Measurements from ENCODE around the gene PHF20. TPM values are rescaled to one million over a fixed set of nuclear protein-coding genes. Genes with fewer than 3 reads are reported as not detected.

Gene PHF20
- total RNA-seq, 1 donor from 2014 or later = 40.1 TPM

DNA sequence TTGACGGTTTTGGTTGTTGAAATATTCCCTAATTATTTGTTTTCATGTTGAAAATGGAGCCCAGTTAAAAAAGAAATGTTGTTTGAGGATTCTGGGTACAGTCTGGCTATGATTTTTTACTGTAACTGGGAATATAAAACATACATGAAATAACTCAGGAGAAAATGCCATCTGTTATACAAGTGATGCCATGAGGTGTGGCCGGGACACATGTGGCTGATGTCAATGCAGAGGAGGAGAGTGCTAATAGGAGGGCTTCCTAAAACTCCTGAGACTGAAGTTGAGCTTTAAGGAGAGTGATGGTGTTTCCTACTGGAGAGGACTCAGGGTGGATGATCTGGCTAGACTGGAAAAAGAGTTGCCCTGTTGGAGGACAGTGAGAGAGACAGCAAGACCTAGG lies 169.8 kb downstream of the PHF20 start:
- H4K20me1 ChIP-seq (ENCODE audit: insufficient read depth, low read length) = peaks cover 26% of the 10 kb centered on the region
- H3K9ac ChIP-seq (ENCODE audit: low read length) = no peak overlapping the region
- H3K9me3 ChIP-seq (ENCODE audit: insufficient read depth, low read depth, low read length) = no peaks in the 10 kb centered on the region
- no peak for FAIRE-seq
- H3K4me3 ChIP-seq (ENCODE audit: insufficient read depth, low read depth, low read length) = no peak overlapping the region
- H3K27ac ChIP-seq (ENCODE audit: low read depth, low read length) = no peak overlapping the region
- no peaks in the 10 kb centered on the region for H3K27me3 ChIP-seq (ENCODE audit: insufficient read depth, low read length)
- Mint-ChIP-seq H3K9me3 (ENCODE audit: unreplicated experiment) (no peaks in the 10 kb centered on the region), H3K4me3 (ENCODE audit: unreplicated experiment) (no peak overlapping the region), H3K36me3 (ENCODE audit: low read depth, unreplicated experiment) (peaks cover 19% of the 10 kb centered on the region), H3K27me3 (ENCODE audit: low read depth, unreplicated experiment) (no peaks in the 10 kb centered on the region), H3K27ac (ENCODE audit: unreplicated experiment) (no peak overlapping the region), H3K4me1 (ENCODE audit: low read depth, unreplicated experiment) (no peaks in the 10 kb centered on the region)
- H3K4me1 ChIP-seq (ENCODE audit: insufficient read depth, low read length) = no peaks in the 10 kb centered on the region
- TF ChIP-seq EZH2 (IDR thresholded peaks at IDR 0.05; ENCODE audit: insufficient read depth, low read length) = no peak
- DNase-seq (ENCODE audit: low read depth) = no peak
- H3K4me2 ChIP-seq (ENCODE audit: low read length) = no peak overlapping the region
- no peaks in the 10 kb centered on the region for H3K79me2 ChIP-seq (ENCODE audit: insufficient read depth, low read length)
- H2AFZ ChIP-seq (ENCODE audit: low read depth, low read length) = no peak overlapping the region
- H3K36me3 ChIP-seq (ENCODE audit: insufficient read depth, low read length) = peaks cover 10% of the 10 kb centered on the region

DNA sequence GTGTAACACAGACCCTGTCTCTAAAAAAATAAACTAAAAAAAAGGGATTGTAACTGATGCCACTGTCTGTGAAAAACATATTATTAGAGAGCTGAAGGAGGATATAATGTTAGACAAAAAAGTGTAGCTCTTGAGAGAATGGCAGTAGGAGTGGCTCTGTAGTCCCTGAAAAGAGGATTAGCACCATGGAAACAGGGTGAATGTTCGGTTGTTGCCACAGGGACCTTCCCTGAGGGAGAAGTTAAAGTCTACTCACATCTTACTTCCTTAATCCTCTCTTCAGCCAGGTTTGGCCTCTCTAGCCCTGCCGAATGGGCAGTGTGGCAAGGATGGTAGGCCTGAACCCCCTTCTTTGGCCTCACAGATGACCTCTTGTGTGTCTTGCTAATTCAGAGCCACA lies 170.4 kb downstream of the PHF20 start:
- H3K27ac Mint-ChIP-seq (ENCODE audit: unreplicated experiment) = no peak overlapping the region
- no peak overlapping the region for H3K27ac ChIP-seq (ENCODE audit: low read depth, low read length)
- DNase-seq (ENCODE audit: low read depth) = no peak

DNA sequence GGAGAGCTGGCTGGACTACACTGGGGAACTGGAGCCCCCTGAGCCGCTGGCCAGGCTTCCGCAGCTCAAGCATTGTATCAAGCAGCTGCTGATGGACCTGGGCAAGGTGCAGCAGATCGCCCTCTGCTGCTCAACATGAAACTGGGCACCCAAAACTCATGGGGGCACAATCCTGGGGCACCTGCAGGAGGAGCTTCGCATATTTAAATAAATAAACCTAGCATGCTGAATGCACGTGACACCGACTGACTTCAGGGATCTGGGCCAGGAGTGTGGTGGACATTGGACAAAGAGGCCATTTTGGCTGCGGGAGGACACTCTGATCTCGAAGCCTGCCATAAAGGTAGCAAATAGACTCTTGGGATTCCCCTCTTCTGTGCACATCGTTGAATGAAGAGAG lies 175.7 kb downstream of the PHF20 start:
- no peak overlapping the region for H2AFZ ChIP-seq (ENCODE audit: low read depth, low read length)
- no peak overlapping the region for H3K27ac Mint-ChIP-seq (ENCODE audit: unreplicated experiment)
- H3K27me3 ChIP-seq (ENCODE audit: insufficient read depth, low read length) = no peaks in the 10 kb centered on the region
- no peak overlapping the region for H3K9ac ChIP-seq (ENCODE audit: low read length)
- DNase-seq (ENCODE audit: low read depth) = no peak
- H3K4me1 ChIP-seq (ENCODE audit: insufficient read depth, low read length) = peaks cover 3% of the 10 kb centered on the region
- peaks cover 11% of the 10 kb centered on the region for H4K20me1 ChIP-seq (ENCODE audit: insufficient read depth, low read length)
- H3K79me2 ChIP-seq (ENCODE audit: insufficient read depth, low read length) = peaks cover 9% of the 10 kb centered on the region
- peaks cover 13% of the 10 kb centered on the region for H3K36me3 ChIP-seq (ENCODE audit: insufficient read depth, low read length)
- no peaks in the 10 kb centered on the region for H3K9me3 ChIP-seq (ENCODE audit: insufficient read depth, low read depth, low read length)
- no peak for FAIRE-seq
- H3K27ac ChIP-seq (ENCODE audit: low read depth, low read length) = no peak overlapping the region
- TF ChIP-seq, protein P1, sequence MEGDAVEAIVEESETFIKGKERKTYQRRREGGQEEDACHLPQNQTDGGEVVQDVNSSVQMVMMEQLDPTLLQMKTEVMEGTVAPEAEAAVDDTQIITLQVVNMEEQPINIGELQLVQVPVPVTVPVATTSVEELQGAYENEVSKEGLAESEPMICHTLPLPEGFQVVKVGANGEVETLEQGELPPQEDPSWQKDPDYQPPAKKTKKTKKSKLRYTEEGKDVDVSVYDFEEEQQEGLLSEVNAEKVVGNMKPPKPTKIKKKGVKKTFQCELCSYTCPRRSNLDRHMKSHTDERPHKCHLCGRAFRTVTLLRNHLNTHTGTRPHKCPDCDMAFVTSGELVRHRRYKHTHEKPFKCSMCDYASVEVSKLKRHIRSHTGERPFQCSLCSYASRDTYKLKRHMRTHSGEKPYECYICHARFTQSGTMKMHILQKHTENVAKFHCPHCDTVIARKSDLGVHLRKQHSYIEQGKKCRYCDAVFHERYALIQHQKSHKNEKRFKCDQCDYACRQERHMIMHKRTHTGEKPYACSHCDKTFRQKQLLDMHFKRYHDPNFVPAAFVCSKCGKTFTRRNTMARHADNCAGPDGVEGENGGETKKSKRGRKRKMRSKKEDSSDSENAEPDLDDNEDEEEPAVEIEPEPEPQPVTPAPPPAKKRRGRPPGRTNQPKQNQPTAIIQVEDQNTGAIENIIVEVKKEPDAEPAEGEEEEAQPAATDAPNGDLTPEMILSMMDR (IDR thresholded peaks at IDR 0.05; ENCODE audit: insufficient read depth, low read depth, low read length) = no peak
- no peak for TF ChIP-seq EZH2 (IDR thresholded peaks at IDR 0.05; ENCODE audit: insufficient read depth, low read length)
- H3K9me3 Mint-ChIP-seq (ENCODE audit: unreplicated experiment) = no peaks in the 10 kb centered on the region
- H3K27me3 Mint-ChIP-seq (ENCODE audit: low read depth, unreplicated experiment) = no peaks in the 10 kb centered on the region
- H3K4me3 ChIP-seq (ENCODE audit: insufficient read depth, low read depth, low read length) = no peak overlapping the region
- peaks cover 4% of the 10 kb centered on the region for H3K4me1 Mint-ChIP-seq (ENCODE audit: low read depth, unreplicated experiment)
- H3K4me3 Mint-ChIP-seq (ENCODE audit: unreplicated experiment) = no peak overlapping the region
- peaks cover 12% of the 10 kb centered on the region for H3K36me3 Mint-ChIP-seq (ENCODE audit: low read depth, unreplicated experiment)
- no peak overlapping the region for H3K4me2 ChIP-seq (ENCODE audit: low read length)

More for the DNA sequence above, 170.4 kb downstream of the PHF20 start:
- FAIRE-seq = no peak
- H3K27me3 ChIP-seq (ENCODE audit: insufficient read depth, low read length) = no peaks in the 10 kb centered on the region
- Mint-ChIP-seq H3K27me3 (ENCODE audit: low read depth, unreplicated experiment) (no peaks in the 10 kb centered on the region), H3K4me3 (ENCODE audit: unreplicated experiment) (no peak overlapping the region), H3K9me3 (ENCODE audit: unreplicated experiment) (no peaks in the 10 kb centered on the region), H3K4me1 (ENCODE audit: low read depth, unreplicated experiment) (no peaks in the 10 kb centered on the region), H3K36me3 (ENCODE audit: low read depth, unreplicated experiment) (peaks cover 16% of the 10 kb centered on the region)
- no peak overlapping the region for H2AFZ ChIP-seq (ENCODE audit: low read depth, low read length)
- no peaks in the 10 kb centered on the region for H3K79me2 ChIP-seq (ENCODE audit: insufficient read depth, low read length)
- TF ChIP-seq EZH2 (IDR thresholded peaks at IDR 0.05; ENCODE audit: insufficient read depth, low read length) = no peak
- TF ChIP-seq, protein P1 (IDR thresholded peaks at IDR 0.05; ENCODE audit: insufficient read depth, low read depth, low read length) = no peak
- peaks cover 26% of the 10 kb centered on the region for H4K20me1 ChIP-seq (ENCODE audit: insufficient read depth, low read length)
- H3K9me3 ChIP-seq (ENCODE audit: insufficient read depth, low read depth, low read length) = no peaks in the 10 kb centered on the region
- no peaks in the 10 kb centered on the region for H3K4me1 ChIP-seq (ENCODE audit: insufficient read depth, low read length)
- H3K4me3 ChIP-seq (ENCODE audit: insufficient read depth, low read depth, low read length) = no peak overlapping the region
- no peak overlapping the region for H3K4me2 ChIP-seq (ENCODE audit: low read length)
- H3K9ac ChIP-seq (ENCODE audit: low read length) = no peak overlapping the region
- peaks cover 10% of the 10 kb centered on the region for H3K36me3 ChIP-seq (ENCODE audit: insufficient read depth, low read length)

All from astrocyte (in vitro differentiated cells and primary cell).